IMR-90 (cell line): ENCODE measurements around the gene SRCIN1. TPM values are rescaled to one million over a fixed set of nuclear protein-coding genes. Genes with fewer than 3 reads are reported as not detected.

Experiments used
- ATAC-seq: fragments of 200-7000 bp; cut with Tn5 transposase; 2 replicates; pipeline ENCODE4 v1.9.1; 2020; ENCODE audit warnings: low read depth, mild to moderate bottlenecking, moderate library complexity
- BruUV-seq: library from RNA; stranded (reverse); fragments of 400-500 nt; replicated peaks from 2 replicates; lab custom pipeline; 2021; lab: Mats Ljungman, UMichigan
- CTCF ChIA-PET: fragments of 300-600 bp; formaldehyde crosslinking; extraction: SDS; loops from one replicate; lab custom pipeline; 2021; ENCODE audit warnings: antibody characterized with exemption; lab: Yijun Ruan, JAX
- POLR2A ChIA-PET: fragments of 300-600 bp; sonication (Branson Sonifier 250); formaldehyde crosslinking; loops from one replicate; lab custom pipeline; 2022; ENCODE audit warnings: antibody characterized with exemption; ENCODE audit not compliant: unreplicated experiment; lab: Charles Lee
- DNase-seq: peaks from one replicate; pipeline ENCODE4 v3.0.0; 2013
- H2AFZ ChIP-seq: replicated peaks from 2 replicates; pipeline ENCODE3; 2013; ENCODE audit warnings: low read length, mild to moderate bottlenecking; ENCODE audit not compliant: poor library complexity
- H2AK5ac ChIP-seq: 2 replicates; pipeline ENCODE4 v1.6.1; 2013; ENCODE audit warnings: low read depth, low read length, inconsistent platforms
- H2AK9ac ChIP-seq: replicated peaks from 2 replicates; pipeline ENCODE3; 2013; ENCODE audit warnings: mild to moderate bottlenecking, low read depth, low read length, moderate library complexity; ENCODE audit not compliant: poor library complexity
- H2BK120ac ChIP-seq: 2 replicates; pipeline ENCODE4 v1.6.1; 2013; ENCODE audit warnings: low read depth, low read length, inconsistent platforms
- H2BK15ac ChIP-seq: 3 replicates; pipeline ENCODE4 v1.6.1; 2013; ENCODE audit warnings: low read depth, low read length, inconsistent platforms
- H2BK20ac ChIP-seq: 2 replicates; pipeline ENCODE4 v1.6.1; 2013; ENCODE audit warnings: low read depth, mild to moderate bottlenecking, inconsistent platforms, low read length, moderate library complexity
- H2BK5ac ChIP-seq: 2 replicates; pipeline ENCODE4 v1.6.1; 2013; ENCODE audit warnings: mild to moderate bottlenecking, low read depth, low read length, inconsistent platforms; ENCODE audit not compliant: poor library complexity, severe bottlenecking
- H3K14ac ChIP-seq: replicated peaks from 2 replicates; pipeline ENCODE4 v1.6.1; 2013; ENCODE audit warnings: low read depth, low read length, inconsistent platforms
- H3K18ac ChIP-seq: 2 replicates; pipeline ENCODE4 v1.6.1; 2013; ENCODE audit warnings: low read depth, low read length, control low read depth
- H3K23ac ChIP-seq: 2 replicates; pipeline ENCODE4 v1.6.1; 2013; ENCODE audit warnings: low read depth, low read length, inconsistent platforms
- H3K27ac ChIP-seq: 2 replicates; pipeline ENCODE4 v1.5.1; 2013; ENCODE audit warnings: mild to moderate bottlenecking, control low read depth, low read length; ENCODE audit not compliant: insufficient read depth
- H3K27me3 ChIP-seq: 2 replicates; pipeline ENCODE4 v1.6.1; 2013; ENCODE audit warnings: low read length; ENCODE audit not compliant: control insufficient read depth, insufficient read depth
- H3K36me3 ChIP-seq: 2 replicates; pipeline ENCODE4 v1.6.1; 2013; ENCODE audit warnings: low read length, mixed read lengths; ENCODE audit not compliant: control insufficient read depth, insufficient read depth
- H3K4ac ChIP-seq: 2 replicates; pipeline ENCODE4 v1.6.1; 2013; ENCODE audit warnings: low read depth, low read length, inconsistent platforms
- H3K4me1 ChIP-seq: 2 replicates; pipeline ENCODE4 v1.6.1; 2013; ENCODE audit warnings: low read length, mixed read lengths; ENCODE audit not compliant: control insufficient read depth, insufficient read depth
- H3K4me2 ChIP-seq: 2 replicates; pipeline ENCODE4 v1.6.1; 2013; ENCODE audit warnings: low read depth, mild to moderate bottlenecking, control low read depth, low read length, moderate library complexity
- H3K4me3 ChIP-seq: 2 replicates; pipeline ENCODE4 v1.5.1; 2013; ENCODE audit warnings: low read depth, mild to moderate bottlenecking, control low read depth, low read length, moderate library complexity; ENCODE audit not compliant: insufficient read depth
- H3K56ac ChIP-seq: 2 replicates; pipeline ENCODE4 v1.6.1; 2013; ENCODE audit warnings: low read length, inconsistent platforms; ENCODE audit not compliant: insufficient read depth; ENCODE audit errors: extremely low read depth
- H3K79me1 ChIP-seq, 2 experiments: 2 replicates each; pipeline ENCODE4 v1.6.1; 2013; ENCODE audit warnings: low read length in 2 of 2, inconsistent platforms in 1 of 2, low read depth in 1 of 2
- H3K9ac ChIP-seq: 2 replicates; pipeline ENCODE4 v1.6.1; 2013; ENCODE audit warnings: low read depth, low read length, control low read depth
- H3K9me1 ChIP-seq: 2 replicates; pipeline ENCODE4 v1.6.1; 2013; ENCODE audit warnings: low read length, inconsistent platforms; ENCODE audit not compliant: insufficient read depth
- H3K9me3 ChIP-seq: 2 replicates; pipeline ENCODE4 v1.6.1; 2013; ENCODE audit warnings: low read length; ENCODE audit not compliant: control insufficient read depth, insufficient read depth
- H4K20me1 ChIP-seq: 2 replicates; pipeline ENCODE4 v1.6.1; 2013; ENCODE audit warnings: low read length, inconsistent platforms; ENCODE audit not compliant: insufficient read depth
- H4K5ac ChIP-seq: 2 replicates; pipeline ENCODE4 v1.6.1; 2013; ENCODE audit warnings: mild to moderate bottlenecking, low read depth, low read length, control low read depth
- H4K8ac ChIP-seq, 2 experiments: 2 replicates each; pipeline ENCODE4 v1.6.1; 2013; ENCODE audit warnings: low read depth in 2 of 2, low read length in 2 of 2, control low read depth in 1 of 2, inconsistent platforms in 1 of 2
- H4K91ac ChIP-seq: 2 replicates; pipeline ENCODE4 v1.6.1; 2013; ENCODE audit warnings: low read depth, low read length, inconsistent platforms; ENCODE audit not compliant: insufficient read depth
- BHLHE40 ChIP-seq: fragments of 150-350 bp; IDR thresholded peaks from 2 replicates; pipeline ENCODE4 v1.6.1; 2016; ENCODE audit warnings: mild to moderate bottlenecking, low read depth, low read length
- CEBPB ChIP-seq: IDR thresholded peaks from 2 replicates; pipeline ENCODE4 v1.6.1; 2012; ENCODE audit warnings: low read depth, low read length, improper control_type of control experiment
- CTCF ChIP-seq: conservative IDR thresholded peaks from 2 replicates; pipeline ENCODE4 v1.5.1; 2012; ENCODE audit warnings: mild to moderate bottlenecking, low read depth, low read length, improper control_type of control experiment
- ELK1 ChIP-seq: fragments of 150-350 bp; IDR thresholded peaks from 2 replicates; pipeline ENCODE4 v1.6.1; 2016; ENCODE audit warnings: low read depth, mild to moderate bottlenecking, low read length, moderate library complexity, borderline replicate concordance
- RAD21 ChIP-seq: IDR thresholded peaks from 2 replicates; pipeline ENCODE4 v1.6.1; 2012; ENCODE audit warnings: low read length, improper control_type of control experiment
- RCOR1 ChIP-seq: IDR thresholded peaks from 2 replicates; pipeline ENCODE4 v1.6.1; 2012; ENCODE audit warnings: mild to moderate bottlenecking, low read length, improper control_type of control experiment; ENCODE audit not compliant: insufficient replicate concordance
- SMC3 ChIP-seq: fragments of 150-350 bp; IDR thresholded peaks from 2 replicates; pipeline ENCODE4 v1.6.1; 2016; ENCODE audit warnings: low read depth, mild to moderate bottlenecking, antibody characterized with exemption, low read length, moderate library complexity
- USF2 ChIP-seq: fragments of 150-350 bp; IDR thresholded peaks from 2 replicates; pipeline ENCODE4 v1.6.1; 2017; ENCODE audit warnings: mild to moderate bottlenecking, antibody characterized with exemption, low read length, low read depth
- WGBS, 2 experiments: methylation state at CpG; one replicate each; pipeline versions ENCODE4 v1.1.5 to v1.1.7; 2013; ENCODE audit warnings: missing lambda C conversion rate in 2 of 2; ENCODE audit not compliant: insufficient read length in 1 of 2; ENCODE audit errors: extremely low coverage in 2 of 2; 5-methylcytosine and 5-hydroxymethylcytosine counted together
- dilution Hi-C: fragments of 300-500 bp; cut with HindIII; formaldehyde crosslinking; loops from one replicate; pipeline ENCODE4 v1.14.3; 2018; ENCODE audit warnings: low sequenced_read_pairs; ENCODE audit not compliant: unreplicated experiment
- in situ Hi-C: fragments of 300-500 bp; cut with MboI; formaldehyde crosslinking; loops from 3 replicates; pipeline ENCODE4 v1.14.3; 2019; ENCODE audit warnings: low sequenced_read_pairs, inconsistent platforms, mixed read lengths
- intact Hi-C: fragments of 100-400 bp; cut with micrococcal nuclease; formaldehyde crosslinking; loops from 2 replicates; pipeline ENCODE4 v1.10.0; 2022
- polyA plus RNA-seq, 3 experiments: library from polyadenylated mRNA; depleted of rRNA; stranded (reverse); fragments of >200 nt; gene quantifications; 2 replicates each; pipeline ENCODE4 v1.2.3, GENCODE V29; 2012; ENCODE audit warnings: low replicate concordance in 1 of 3
- total RNA-seq: library from RNA; depleted of rRNA; stranded (reverse); fragments of >200 nt; gene quantifications from 2 replicates; pipeline ENCODE4 v1.2.3, GENCODE V29; 2012

Gene SRCIN1
- total and polyA plus RNA-seq, 2 of the 4 experiments (the other 2 are of a cell fraction), result not detected

- Histone ChIP-seq H4K20me1 (no peaks in the 10 kb centered on the region), H2BK120ac (no peak overlapping the region), H3K14ac (no peak overlapping the region), H3K9me1 (no peaks in the 10 kb centered on the region), H2AK9ac (no peak overlapping the region), H2BK20ac (no peak overlapping the region), H3K79me1 (no peaks in the 10 kb centered on the region), H3K9me3 (no peaks in the 10 kb centered on the region), H3K4me2 (no peak overlapping the region), H2AFZ (no peak overlapping the region), H3K9ac (no peak overlapping the region), H3K27me3 (peaks cover 46% of the 10 kb centered on the region), H2AK5ac (no peak overlapping the region), H3K4me1 (no peaks in the 10 kb centered on the region), H2BK15ac (no peak overlapping the region), H3K4me3 (no peak overlapping the region), H3K18ac (no peak overlapping the region), H4K8ac (no peak overlapping the region), H4K91ac (no peak overlapping the region), H2BK5ac (no peak overlapping the region), H3K36me3 (no peaks in the 10 kb centered on the region), H3K27ac (no peak overlapping the region), H3K56ac (no peak overlapping the region), H3K23ac (no peak overlapping the region), H4K5ac (no peak overlapping the region), H3K4ac (no peak overlapping the region)
- TF ChIP-seq RCOR1 (no peak), CEBPB (no peak), RAD21 (no peak), USF2 (no peak), SMC3 (no peak), ELK1 (no peak), BHLHE40 (no peak), CTCF (no peak)
- intact Hi-C loops (no loop called here), dilution Hi-C loops (no loop called here), in situ Hi-C loops (no loop called here)
- WGBS, 2 experiments, result 83% methylated on average over 1 of the region's 11 CpGs; no CpG with 5 or more reads in 1 of the 2 experiments
- CTCF ChIA-PET, result no interaction called here
- BruUV-seq, result no TSS peak
- POLR2A ChIA-PET, result interaction anchor here (0.9 kb wide), 1 partner anchor 9 kb away, joined by 9 read pairs; no protein-coding TSS in a partner anchor
- DNase-seq (no peak), ATAC-seq (no peak)
These were observed 65.2 kb downstream of the SRCIN1 start for GRCh38 chr17:38540514-38541045.
